HepG2 (cell line): ENCODE measurements around the gene SLC36A3.
A peak's percentile ranks its signal among the peaks of the same experiment; 100 is the strongest.

Experiments
- CHCHD3 ChIP-seq: sonication (generic); formaldehyde crosslinking; IDR thresholded peaks from 2 replicates; pipeline ENCODE4 v1.8.0; 2022; ENCODE audit warnings: mild to moderate bottlenecking, missing genetic modification reagents, moderate library complexity
- CREBL2 ChIP-seq: sonication (generic); formaldehyde crosslinking; IDR thresholded peaks from 2 replicates; pipeline ENCODE4 v1.8.1; 2023; ENCODE audit warnings: missing genetic modification reagents, mild to moderate bottlenecking, borderline replicate concordance
- EP300 ChIP-seq, 3 experiments: sonication (generic) in 1 of 3; formaldehyde crosslinking in 1 of 3; IDR thresholded peaks; 2 replicates each; pipeline versions ENCODE4 v1.5.1 to v1.6.1; 2011 to 2020; ENCODE audit warnings: low read depth in 2 of 3, low read length in 2 of 3, borderline replicate concordance in 1 of 3, improper control_type of control experiment in 1 of 3, mild to moderate bottlenecking in 1 of 3, missing genetic modification reagents in 1 of 3, moderate library complexity in 1 of 3
- HNRNPLL ChIP-seq: fragments of 200-400 bp; formaldehyde crosslinking; IDR thresholded peaks from 2 replicates; pipeline ENCODE4 v1.6.1; 2017; ENCODE audit warnings: mild to moderate bottlenecking, low read depth, low read length; ENCODE audit not compliant: poor library complexity, severe bottlenecking
- POLR2A ChIP-seq, 2 experiments: IDR thresholded peaks; 2 replicates each; pipeline ENCODE4 v1.6.1; 2011; ENCODE audit warnings: low read depth in 2 of 2, low read length in 2 of 2, mild to moderate bottlenecking in 1 of 2, moderate library complexity in 1 of 2; ENCODE audit not compliant: insufficient read depth in 1 of 2
- SIN3A ChIP-seq: IDR thresholded peaks from 2 replicates; pipeline ENCODE4 v1.6.1; 2011; ENCODE audit warnings: low read depth, mild to moderate bottlenecking, control low read depth, low read length, borderline replicate concordance
- STAG1 ChIP-seq: sonication (generic); formaldehyde crosslinking; IDR thresholded peaks from 2 replicates; pipeline ENCODE4 v1.4.0; 2020; ENCODE audit warnings: missing genetic modification reagents
- SUZ12 ChIP-seq: fragments of 150-350 bp; IDR thresholded peaks from 2 replicates; pipeline ENCODE4 v1.6.1; 2014; ENCODE audit warnings: low read depth, low read length

- TF ChIP-seq CHCHD3 (no peak), HNRNPLL (peak; percentile 33), SUZ12 (no peak), POLR2A (IDR thresholded peaks at IDR 0.05; ENCODE audit: insufficient read depth in 1 of 2, low read depth in 2 of 2, low read length in 2 of 2) (peak in 1 of 2 experiments; percentile 74; a peak in 2 of 4 replicates), CREBL2 (CRISPR knock-in tag) (no peak), SIN3A (0 out of 2 replicates have a peak, but pooled peaks have one; percentile 49), STAG1 (CRISPR knock-in tag) (0 out of 2 replicates have a peak, but pooled peaks have one; percentile 7), EP300 (IDR thresholded peaks at IDR 0.05; ENCODE audit: low read depth in 2 of 2, low read length in 2 of 2) (peak; percentile 84 to 94), EP300 (CRISPR knock-in tag; IDR thresholded peaks at IDR 0.05; ENCODE audit: borderline replicate concordance) (peak; percentile 73; the same call in 1 of the 2 replicates)
These were observed 68.9 kb downstream of the SLC36A3 start for GRCh38 chr5:151234476-151235238.
